HepG2 (cell line): ENCODE measurements around the gene TRAPPC5. TPM values are rescaled to one million over a fixed set of nuclear protein-coding genes. Genes with fewer than 3 reads are reported as not detected.
A peak's percentile ranks its signal among the peaks of the same experiment; 100 is the strongest.

Experiments used
- BHLHE40 ChIP-seq: IDR thresholded peaks from 2 replicates; pipeline ENCODE4 v1.6.1; 2011; ENCODE audit warnings: low read length, improper control_type of control experiment
- CBX5 ChIP-seq: sonication (generic); formaldehyde crosslinking; IDR thresholded peaks from 2 replicates; pipeline ENCODE4 v1.4.0; 2020; ENCODE audit warnings: missing genetic modification reagents, borderline replicate concordance
- MED13 ChIP-seq: sonication (generic); formaldehyde crosslinking; IDR thresholded peaks from 2 replicates; pipeline ENCODE4 v1.5.0; 2020; ENCODE audit warnings: missing genetic modification reagents
- MED8 ChIP-seq: sonication (generic); formaldehyde crosslinking; IDR thresholded peaks from 2 replicates; pipeline ENCODE4 v1.8.1; 2023; ENCODE audit warnings: mild to moderate bottlenecking, missing genetic modification reagents; ENCODE audit not compliant: insufficient replicate concordance
- MEF2D ChIP-seq: sonication (generic); formaldehyde crosslinking; IDR thresholded peaks from 2 replicates; pipeline ENCODE4 v1.5.1; 2020; ENCODE audit warnings: mild to moderate bottlenecking, missing genetic modification reagents
- NR1H2 ChIP-seq: sonication (generic); formaldehyde crosslinking; IDR thresholded peaks from 2 replicates; pipeline ENCODE4 v1.8.1; 2022; ENCODE audit warnings: low read depth, missing genetic modification reagents, borderline replicate concordance
- ONECUT2 ChIP-seq: sonication (generic); formaldehyde crosslinking; IDR thresholded peaks from 2 replicates; pipeline ENCODE4 v1.4.0; 2020; ENCODE audit warnings: missing genetic modification reagents
- TAF1 ChIP-seq: sonication (generic); formaldehyde crosslinking; IDR thresholded peaks from 2 replicates; pipeline ENCODE4 v1.4.0; 2020; ENCODE audit warnings: missing genetic modification reagents
- YEATS4 ChIP-seq: sonication (generic); formaldehyde crosslinking; IDR thresholded peaks from 2 replicates; pipeline ENCODE4 v1.4.0; 2020; ENCODE audit warnings: missing genetic modification reagents, borderline replicate concordance
- ZKSCAN1 ChIP-seq: fragments of 150-350 bp; IDR thresholded peaks from 2 replicates; pipeline ENCODE4 v1.6.1; 2014; ENCODE audit warnings: low read length
- ZNF121 ChIP-seq: sonication (generic); formaldehyde crosslinking; IDR thresholded peaks from 2 replicates; pipeline ENCODE4 v1.5.0; 2020; ENCODE audit warnings: mild to moderate bottlenecking, missing genetic modification reagents
- ZNF333 ChIP-seq: sonication (generic); formaldehyde crosslinking; IDR thresholded peaks from 2 replicates; pipeline ENCODE4 v1.4.0; 2020; ENCODE audit warnings: mild to moderate bottlenecking, missing genetic modification reagents, borderline replicate concordance
- ZNF432 ChIP-seq: sonication (generic); formaldehyde crosslinking; IDR thresholded peaks from 2 replicates; pipeline ENCODE4 v1.5.0; 2020; ENCODE audit warnings: missing genetic modification reagents, mild to moderate bottlenecking, borderline replicate concordance
- ZNF598 ChIP-seq: sonication (generic); formaldehyde crosslinking; IDR thresholded peaks from 2 replicates; pipeline ENCODE4 v1.5.1; 2020; ENCODE audit warnings: mild to moderate bottlenecking, missing genetic modification reagents, borderline replicate concordance
- ZNF777 ChIP-seq: sonication (generic); formaldehyde crosslinking; IDR thresholded peaks from 2 replicates; pipeline ENCODE4 v1.4.0; 2020; ENCODE audit warnings: missing genetic modification reagents
- ZNF83 ChIP-seq: sonication (generic); formaldehyde crosslinking; IDR thresholded peaks from 2 replicates; pipeline ENCODE4 v1.4.0; 2020; ENCODE audit warnings: missing genetic modification reagents, mild to moderate bottlenecking, borderline replicate concordance
- polyA plus RNA-seq, 8 experiments: library from polyadenylated mRNA; depleted of rRNA in 3 of 8; stranded (reverse) in 7 of 8; unstranded in 1 of 8; fragments of >200 nt; fragmentation: Illumina TruSeq in 4 of 8; extraction: Trizol in 4 of 8; gene quantifications; 2 replicates each; pipeline versions ENCODE4 v1.2.1 to v1.2.3, GENCODE V29; 2011 to 2016; ENCODE audit warnings: low read depth in 4 of 8, missing spikeins in 1 of 8, mixed read lengths in 1 of 8; ENCODE audit not compliant: insufficient read depth in 1 of 8
- total RNA-seq, 5 experiments: library from RNA; depleted of rRNA; stranded (reverse); fragments of >200 nt; fragmentation: Illumina TruSeq; extraction: Trizol; gene quantifications; 2 replicates each; pipeline ENCODE4 v1.2.3, GENCODE V29; 2016; ENCODE audit warnings: low read depth in 1 of 5
- TF ChIP-seq, protein P1 (sequence below): sonication (generic); formaldehyde crosslinking; IDR thresholded peaks from 2 replicates; pipeline ENCODE4 v1.5.0; 2020; ENCODE audit warnings: mild to moderate bottlenecking, missing genetic modification reagents
- TF ChIP-seq, protein P2 (sequence below): conservative IDR thresholded peaks from 2 replicates; pipeline ENCODE4 v1.6.1; 2018; ENCODE audit warnings: missing genetic modification reagents
- TF ChIP-seq, protein P3 (sequence below): sonication (generic); formaldehyde crosslinking; IDR thresholded peaks from 2 replicates; pipeline ENCODE4 v1.4.0; 2020; ENCODE audit warnings: missing genetic modification reagents; ENCODE audit errors: not compliant biosample characterization
- TF ChIP-seq, protein P4 (sequence below): sonication (generic); formaldehyde crosslinking; conservative IDR thresholded peaks from 2 replicates; pipeline ENCODE4 v1.4.0; 2020; ENCODE audit warnings: missing genetic modification reagents
- TF ChIP-seq, protein P5 (sequence below): sonication (generic); formaldehyde crosslinking; IDR thresholded peaks from 2 replicates; pipeline ENCODE4 v1.8.0; 2022; ENCODE audit warnings: mild to moderate bottlenecking, missing genetic modification reagents, moderate library complexity

Gene TRAPPC5
- total and polyA plus RNA-seq, 2 of the 13 experiments (the other 11 are each of a cell fraction or from before 2014, with no cell fraction given): 38.5 to 78.7 TPM

DNA sequence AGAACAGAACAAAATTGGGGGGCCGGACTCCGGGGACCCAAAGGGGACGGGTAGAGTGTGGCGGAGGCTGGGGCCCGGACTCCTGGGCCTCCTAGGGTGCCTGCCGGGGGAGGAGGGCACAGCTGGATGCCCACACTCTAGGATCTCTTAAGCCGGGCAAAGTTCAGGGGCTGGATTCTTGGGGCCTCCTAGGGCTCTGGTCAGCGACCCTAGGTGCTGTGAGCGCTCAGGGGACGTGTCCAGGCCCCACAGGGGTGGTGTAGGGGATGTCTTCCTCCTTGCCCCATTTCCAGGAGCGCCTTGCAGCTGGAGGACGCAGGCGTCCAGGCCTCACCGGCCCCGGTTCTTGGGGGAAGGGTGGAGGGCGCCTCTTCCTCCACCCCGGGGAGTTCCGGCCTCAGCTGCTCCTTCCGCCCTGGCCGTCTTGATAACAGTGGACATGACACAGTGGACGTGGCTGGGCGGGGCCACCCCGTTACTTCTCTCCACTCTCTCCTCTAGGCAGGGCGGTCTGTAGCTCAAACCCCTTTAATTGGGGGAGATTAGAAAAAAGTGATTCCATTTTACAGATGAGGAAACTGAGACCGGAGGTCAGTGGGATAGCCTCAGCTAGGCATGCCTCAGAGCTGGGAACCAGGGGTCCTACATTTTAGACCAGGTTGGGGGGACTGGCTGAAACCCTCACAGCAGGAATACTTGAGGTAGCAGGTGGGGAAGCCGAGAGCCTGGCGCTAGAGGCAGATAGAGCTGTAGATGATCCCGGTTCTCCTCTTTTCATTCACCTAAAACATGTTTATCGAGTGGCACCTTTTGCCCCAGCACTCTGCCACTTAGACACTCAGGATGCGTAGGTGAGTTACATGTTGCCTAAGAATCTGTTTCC is 43.0 kb upstream of the TRAPPC5 start (continued):
- TF ChIP-seq, protein P1, sequence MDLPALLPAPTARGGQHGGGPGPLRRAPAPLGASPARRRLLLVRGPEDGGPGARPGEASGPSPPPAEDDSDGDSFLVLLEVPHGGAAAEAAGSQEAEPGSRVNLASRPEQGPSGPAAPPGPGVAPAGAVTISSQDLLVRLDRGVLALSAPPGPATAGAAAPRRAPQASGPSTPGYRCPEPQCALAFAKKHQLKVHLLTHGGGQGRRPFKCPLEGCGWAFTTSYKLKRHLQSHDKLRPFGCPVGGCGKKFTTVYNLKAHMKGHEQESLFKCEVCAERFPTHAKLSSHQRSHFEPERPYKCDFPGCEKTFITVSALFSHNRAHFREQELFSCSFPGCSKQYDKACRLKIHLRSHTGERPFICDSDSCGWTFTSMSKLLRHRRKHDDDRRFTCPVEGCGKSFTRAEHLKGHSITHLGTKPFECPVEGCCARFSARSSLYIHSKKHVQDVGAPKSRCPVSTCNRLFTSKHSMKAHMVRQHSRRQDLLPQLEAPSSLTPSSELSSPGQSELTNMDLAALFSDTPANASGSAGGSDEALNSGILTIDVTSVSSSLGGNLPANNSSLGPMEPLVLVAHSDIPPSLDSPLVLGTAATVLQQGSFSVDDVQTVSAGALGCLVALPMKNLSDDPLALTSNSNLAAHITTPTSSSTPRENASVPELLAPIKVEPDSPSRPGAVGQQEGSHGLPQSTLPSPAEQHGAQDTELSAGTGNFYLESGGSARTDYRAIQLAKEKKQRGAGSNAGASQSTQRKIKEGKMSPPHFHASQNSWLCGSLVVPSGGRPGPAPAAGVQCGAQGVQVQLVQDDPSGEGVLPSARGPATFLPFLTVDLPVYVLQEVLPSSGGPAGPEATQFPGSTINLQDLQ (CRISPR knock-in tag): no peak
- TF ChIP-seq, protein P2, sequence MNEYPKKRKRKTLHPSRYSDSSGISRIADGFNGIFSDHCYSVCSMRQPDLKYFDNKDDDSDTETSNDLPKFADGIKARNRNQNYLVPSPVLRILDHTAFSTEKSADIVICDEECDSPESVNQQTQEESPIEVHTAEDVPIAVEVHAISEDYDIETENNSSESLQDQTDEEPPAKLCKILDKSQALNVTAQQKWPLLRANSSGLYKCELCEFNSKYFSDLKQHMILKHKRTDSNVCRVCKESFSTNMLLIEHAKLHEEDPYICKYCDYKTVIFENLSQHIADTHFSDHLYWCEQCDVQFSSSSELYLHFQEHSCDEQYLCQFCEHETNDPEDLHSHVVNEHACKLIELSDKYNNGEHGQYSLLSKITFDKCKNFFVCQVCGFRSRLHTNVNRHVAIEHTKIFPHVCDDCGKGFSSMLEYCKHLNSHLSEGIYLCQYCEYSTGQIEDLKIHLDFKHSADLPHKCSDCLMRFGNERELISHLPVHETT: no peak
- TF ChIP-seq, protein P3, sequence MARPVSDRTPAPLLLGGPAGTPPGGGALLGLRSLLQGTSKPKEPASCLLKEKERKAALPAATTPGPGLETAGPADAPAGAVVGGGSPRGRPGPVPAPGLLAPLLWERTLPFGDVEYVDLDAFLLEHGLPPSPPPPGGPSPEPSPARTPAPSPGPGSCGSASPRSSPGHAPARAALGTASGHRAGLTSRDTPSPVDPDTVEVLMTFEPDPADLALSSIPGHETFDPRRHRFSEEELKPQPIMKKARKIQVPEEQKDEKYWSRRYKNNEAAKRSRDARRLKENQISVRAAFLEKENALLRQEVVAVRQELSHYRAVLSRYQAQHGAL (CRISPR knock-in tag): no peak
- TF ChIP-seq ZNF121 (CRISPR knock-in tag): no peak
- no peak for TF ChIP-seq ZNF333 (CRISPR knock-in tag)
- no peak for TF ChIP-seq MED8 (CRISPR knock-in tag)
- no peak for TF ChIP-seq ZNF83 (CRISPR knock-in tag)
- no peak for TF ChIP-seq TAF1 (CRISPR knock-in tag)
- no peak for TF ChIP-seq YEATS4
- TF ChIP-seq, protein P4, sequence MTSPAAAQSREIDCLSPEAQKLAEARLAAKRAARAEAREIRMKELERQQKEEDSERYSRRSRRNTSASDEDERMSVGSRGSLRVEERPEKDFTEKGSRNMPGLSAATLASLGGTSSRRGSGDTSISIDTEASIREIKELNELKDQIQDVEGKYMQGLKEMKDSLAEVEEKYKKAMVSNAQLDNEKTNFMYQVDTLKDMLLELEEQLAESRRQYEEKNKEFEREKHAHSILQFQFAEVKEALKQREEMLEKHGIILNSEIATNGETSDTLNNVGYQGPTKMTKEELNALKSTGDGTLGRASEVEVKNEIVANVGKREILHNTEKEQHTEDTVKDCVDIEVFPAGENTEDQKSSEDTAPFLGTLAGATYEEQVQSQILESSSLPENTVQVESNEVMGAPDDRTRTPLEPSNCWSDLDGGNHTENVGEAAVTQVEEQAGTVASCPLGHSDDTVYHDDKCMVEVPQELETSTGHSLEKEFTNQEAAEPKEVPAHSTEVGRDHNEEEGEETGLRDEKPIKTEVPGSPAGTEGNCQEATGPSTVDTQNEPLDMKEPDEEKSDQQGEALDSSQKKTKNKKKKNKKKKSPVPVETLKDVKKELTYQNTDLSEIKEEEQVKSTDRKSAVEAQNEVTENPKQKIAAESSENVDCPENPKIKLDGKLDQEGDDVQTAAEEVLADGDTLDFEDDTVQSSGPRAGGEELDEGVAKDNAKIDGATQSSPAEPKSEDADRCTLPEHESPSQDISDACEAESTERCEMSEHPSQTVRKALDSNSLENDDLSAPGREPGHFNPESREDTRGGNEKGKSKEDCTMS: no peak
- TF ChIP-seq CBX5 (CRISPR knock-in tag): no peak
- no peak for TF ChIP-seq ZNF432
- TF ChIP-seq ZNF777 (CRISPR knock-in tag): peak; percentile 91; the same call in 1 of the 2 replicates
- no peak for TF ChIP-seq ZNF598 (CRISPR knock-in tag)
- TF ChIP-seq, protein P5, sequence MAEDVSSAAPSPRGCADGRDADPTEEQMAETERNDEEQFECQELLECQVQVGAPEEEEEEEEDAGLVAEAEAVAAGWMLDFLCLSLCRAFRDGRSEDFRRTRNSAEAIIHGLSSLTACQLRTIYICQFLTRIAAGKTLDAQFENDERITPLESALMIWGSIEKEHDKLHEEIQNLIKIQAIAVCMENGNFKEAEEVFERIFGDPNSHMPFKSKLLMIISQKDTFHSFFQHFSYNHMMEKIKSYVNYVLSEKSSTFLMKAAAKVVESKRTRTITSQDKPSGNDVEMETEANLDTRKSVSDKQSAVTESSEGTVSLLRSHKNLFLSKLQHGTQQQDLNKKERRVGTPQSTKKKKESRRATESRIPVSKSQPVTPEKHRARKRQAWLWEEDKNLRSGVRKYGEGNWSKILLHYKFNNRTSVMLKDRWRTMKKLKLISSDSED (CRISPR knock-in tag): no peak
- TF ChIP-seq NR1H2 (CRISPR knock-in tag): no peak
- no peak for TF ChIP-seq MEF2D (CRISPR knock-in tag)
- TF ChIP-seq ZKSCAN1: no peak
- TF ChIP-seq BHLHE40: no peak
- TF ChIP-seq ONECUT2 (CRISPR knock-in tag): no peak
- TF ChIP-seq MED13 (CRISPR knock-in tag): no peak
